Activated CD8-positive, alpha-beta memory T cell treated with anti-CD3 and anti-CD28 coated beads, Interleukin-2, amount 50 U/mL, for 48 hours (primary cell): Measurements from ENCODE around the gene RAB3GAP2.
"Not testable (repeated sequence)": the region's sequence is repeated elsewhere in the genome, so short reads cannot be mapped to it uniquely, and the experiment has no call there.

ENCODE experiments used
- DNase-seq: peaks from one replicate; pipeline ENCODE4 v3.0.0-alpha.2; 2020

RAB3GAP2 gene

DNA sequence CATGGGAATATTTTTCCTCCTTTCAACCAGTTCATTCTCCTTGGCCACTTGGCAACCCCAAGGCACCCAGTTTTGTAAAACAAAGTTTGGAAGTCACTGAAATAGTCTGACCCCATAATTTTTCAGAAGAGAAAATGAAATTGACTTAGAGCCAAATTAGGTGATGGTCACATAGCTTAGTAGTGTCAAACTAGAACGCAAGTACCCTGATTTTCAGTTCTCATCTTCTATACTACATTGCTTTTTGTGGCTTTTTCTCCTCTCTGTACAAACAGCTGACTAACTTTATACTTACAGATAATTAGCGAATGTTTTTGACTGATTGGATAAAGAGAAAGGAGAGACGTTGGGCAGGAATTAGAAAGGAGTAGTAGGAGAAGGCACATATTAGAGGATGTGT lies 145.2 kb downstream of the RAB3GAP2 start:
- no peak for DNase-seq

DNA sequence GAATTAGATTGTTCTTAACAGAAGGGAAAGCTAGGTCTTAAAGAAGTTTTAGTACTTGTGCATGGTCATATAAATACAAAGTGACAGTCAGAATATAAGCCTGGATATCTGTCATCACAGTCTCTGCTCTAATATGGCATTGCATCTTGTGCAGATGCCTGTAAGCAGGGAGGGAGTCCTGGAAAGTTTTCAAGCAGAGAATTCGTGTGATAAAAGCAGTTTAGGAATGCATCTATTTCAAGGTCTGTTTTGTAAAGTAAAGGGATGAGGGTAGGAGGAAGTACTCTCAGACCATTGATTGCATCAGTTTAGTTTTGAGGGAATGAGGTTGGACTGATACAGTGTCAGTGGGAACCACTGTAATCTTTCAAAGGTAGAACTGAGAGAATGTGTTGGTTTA lies 147.7 kb downstream of the RAB3GAP2 start:
- no peak for DNase-seq

DNA sequence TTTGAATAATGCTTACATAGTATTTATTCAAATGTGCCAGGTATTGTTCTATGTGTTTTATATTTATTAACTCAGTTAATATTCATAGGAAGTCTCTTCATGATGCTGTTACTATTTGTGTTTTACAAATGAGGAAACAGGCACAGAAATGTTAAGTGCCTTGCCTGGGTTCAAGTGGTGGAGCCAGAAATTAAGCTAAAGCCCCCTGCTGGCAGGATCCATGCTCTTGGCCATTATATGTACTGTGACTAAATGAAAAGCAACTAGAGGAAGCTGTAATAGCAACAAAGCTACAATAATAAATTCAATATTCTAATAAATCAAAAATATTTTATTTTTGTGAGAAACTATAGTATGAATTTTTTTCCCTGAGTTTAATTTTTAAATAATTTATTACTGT lies 148.4 kb downstream of the RAB3GAP2 start:
- DNase-seq = no peak

DNA sequence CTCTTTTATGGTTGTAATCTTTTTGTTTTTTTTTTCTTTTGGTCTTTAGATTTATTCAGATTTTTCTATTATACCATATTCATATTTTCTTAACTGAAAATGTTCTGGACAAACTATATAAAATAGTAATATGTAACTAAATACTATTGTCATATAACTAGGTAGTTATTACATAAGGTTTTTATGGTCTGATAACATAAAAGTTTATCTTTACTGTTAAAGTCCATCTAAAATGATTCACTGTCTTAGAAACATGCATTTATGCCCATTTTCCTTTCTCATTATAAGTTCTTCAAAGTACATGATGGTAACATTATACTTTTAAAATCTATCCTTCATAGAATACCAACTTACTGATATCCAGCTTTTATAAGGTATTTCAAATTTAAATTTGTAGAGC lies 149.2 kb downstream of the RAB3GAP2 start:
- DNase-seq = no peak

DNA sequence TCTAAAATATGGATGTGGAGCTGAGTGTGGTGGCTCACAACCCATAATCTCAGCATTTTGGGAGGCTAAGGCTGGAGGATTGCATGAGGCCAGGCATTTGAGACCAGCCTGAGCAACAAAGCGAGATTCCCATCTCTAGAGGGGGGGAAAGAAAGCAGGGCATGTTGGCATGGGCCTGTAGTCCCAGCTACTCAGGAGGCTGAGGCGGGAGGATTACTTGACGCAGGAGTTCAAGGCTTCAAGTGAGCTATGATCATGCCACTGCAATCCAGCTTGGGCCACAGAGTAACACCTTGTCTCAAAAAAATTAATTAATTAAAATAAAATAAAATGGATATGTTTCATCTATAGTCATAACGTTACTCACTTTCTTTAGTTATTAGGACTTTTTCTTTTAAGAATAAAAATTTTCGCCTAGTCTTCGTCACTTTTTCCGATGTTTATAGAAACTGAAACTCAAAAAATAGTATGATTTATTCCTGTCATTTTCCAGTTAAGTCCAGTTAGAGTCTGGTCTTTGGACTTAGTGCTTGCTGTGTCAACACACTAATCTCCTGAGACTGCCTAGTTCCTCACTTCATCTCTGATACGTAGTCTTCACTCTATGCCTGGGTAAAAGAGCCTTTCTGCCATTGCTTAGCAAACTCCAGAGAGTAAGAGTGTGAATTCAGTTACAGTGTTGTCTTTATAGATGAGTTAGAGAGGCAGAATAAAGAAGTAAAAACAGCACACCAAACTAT lies 150.3 kb downstream of the RAB3GAP2 start:
- no peak for DNase-seq

DNA sequence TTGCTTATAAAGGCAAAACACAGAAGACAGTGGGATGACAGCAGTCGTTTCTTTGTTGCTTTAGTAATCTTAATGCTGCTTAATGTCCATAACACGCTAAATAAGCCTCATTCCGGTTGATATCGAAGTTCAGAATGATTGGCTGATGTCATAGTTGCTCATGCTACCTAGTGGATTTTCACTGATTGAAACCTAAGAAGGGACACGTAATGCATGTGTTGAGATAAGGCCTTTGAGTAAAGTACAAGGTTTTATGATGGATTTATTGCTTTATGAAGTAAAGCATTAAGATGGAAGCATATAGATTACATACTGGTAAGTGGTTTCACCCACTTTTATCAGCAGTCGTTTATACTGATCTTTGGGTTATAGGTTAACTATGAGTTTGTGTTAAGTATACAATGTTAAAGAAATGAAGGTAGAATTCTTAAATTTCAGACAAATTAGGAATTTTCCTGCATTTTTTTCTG lies 153.2 kb downstream of the RAB3GAP2 start:
- DNase-seq = no peak

DNA sequence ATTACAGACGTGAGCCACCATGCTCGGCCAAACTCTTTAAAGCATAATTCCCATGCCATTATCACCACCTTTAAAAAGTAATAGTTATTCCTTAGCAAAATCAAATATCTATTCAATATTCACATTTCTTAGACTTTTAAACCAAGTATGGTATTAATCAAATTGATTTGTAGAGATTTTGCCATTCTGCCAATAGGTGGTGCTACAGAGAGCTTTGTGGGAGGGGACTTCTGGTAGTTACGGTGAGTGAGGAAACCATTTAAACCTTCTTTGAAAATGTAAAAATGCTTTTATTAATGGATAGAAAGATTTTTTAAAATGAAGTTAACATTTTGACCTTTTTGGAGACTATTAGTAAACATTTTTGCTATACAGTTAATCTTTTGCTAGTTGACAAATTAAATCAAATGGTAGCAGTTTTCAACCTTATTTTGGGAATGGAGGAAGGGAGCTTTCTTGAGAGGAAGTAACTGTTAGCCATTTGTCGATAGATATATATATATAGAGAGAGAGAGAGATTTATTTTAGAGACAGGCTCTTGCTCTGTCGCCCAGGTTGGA lies 159.0 kb downstream of the RAB3GAP2 start:
- no peak for DNase-seq

DNA sequence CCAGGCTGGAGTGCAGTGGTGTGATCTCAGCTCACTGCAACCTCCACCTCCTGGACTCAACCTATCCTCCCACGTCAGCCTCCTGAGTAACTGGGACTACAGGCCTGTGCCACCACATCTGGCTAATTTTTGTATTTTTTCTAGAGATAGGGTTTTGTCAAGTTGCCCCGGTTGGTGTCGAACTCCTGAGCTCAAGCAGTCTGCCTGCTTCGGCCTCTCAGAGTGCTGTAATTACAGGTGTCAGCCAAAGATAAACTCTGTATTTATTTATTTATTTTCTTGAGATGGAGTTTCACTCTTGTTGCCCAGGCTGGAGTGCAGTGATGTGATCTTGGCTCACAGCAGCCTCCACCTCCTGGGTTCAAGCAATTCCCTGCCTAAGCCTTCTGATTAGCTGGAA lies 159.7 kb downstream of the RAB3GAP2 start:
- DNase-seq = not testable (repeated sequence)

DNA sequence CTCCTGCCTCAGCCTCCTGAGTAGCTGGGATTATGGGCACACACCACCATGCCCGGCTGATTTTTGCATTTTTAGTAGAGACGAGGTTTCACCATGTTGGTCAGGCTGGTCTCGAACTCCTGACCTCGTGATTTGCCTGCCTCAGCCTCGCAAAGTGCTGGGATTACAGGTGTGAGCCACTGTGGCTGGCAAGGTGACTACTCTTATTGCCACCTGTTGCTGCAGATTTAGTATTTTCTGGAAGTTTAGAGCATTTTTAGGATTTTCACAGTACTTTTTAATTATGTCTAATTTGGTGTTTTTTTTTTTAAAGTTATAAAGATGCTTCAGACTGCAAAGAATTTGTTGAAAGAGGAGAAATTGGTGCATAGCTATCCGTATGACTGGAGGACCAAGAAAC lies 161.8 kb downstream of the RAB3GAP2 start:
- not testable (repeated sequence) for DNase-seq

DNA sequence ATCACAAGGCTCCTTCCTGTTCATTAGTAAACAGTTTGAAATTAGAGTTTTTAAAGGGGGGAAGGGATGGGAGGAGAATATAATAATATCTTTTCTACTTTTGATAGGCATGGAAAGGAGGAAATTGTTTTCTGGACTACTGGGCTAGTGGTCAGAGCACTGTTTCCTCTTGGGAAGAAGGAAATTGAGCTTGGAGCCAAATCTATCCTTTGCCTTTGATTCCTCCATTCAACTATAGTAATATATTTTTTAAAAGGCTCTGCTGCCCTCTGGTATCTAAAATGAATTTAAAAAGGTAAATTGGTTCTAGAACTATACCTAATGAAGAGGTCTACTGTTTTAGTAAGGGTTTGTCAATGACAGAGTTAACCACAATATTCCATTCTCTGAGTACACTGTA lies 172.4 kb downstream of the RAB3GAP2 start:
- DNase-seq = no peak
